Liver (tissue), 9 donors: ENCODE results near the gene SALL3. TPM values are rescaled to one million over a fixed set of nuclear protein-coding genes. Genes with fewer than 3 reads are reported as not detected.

ENCODE experiments used
- DNase-seq: peaks from one replicate; pipeline ENCODE4 v3.0.0-alpha.2; 2017; ENCODE audit warnings: low spot score
- H3K27ac ChIP-seq, 2 donors: one replicate each; pipeline ENCODE4 v1.7.0; 2013; ENCODE audit warnings: inconsistent platforms in 2 of 2, low read length in 2 of 2, control low read depth in 1 of 2, low read depth in 1 of 2, mild to moderate bottlenecking in 1 of 2
- H3K27me3 ChIP-seq, 4 donors: one replicate each; pipeline versions ENCODE4 v1.6.1 to v1.7.0; 2013; ENCODE audit warnings: low read length in 3 of 4, inconsistent platforms in 1 of 4, mild to moderate bottlenecking in 1 of 4, moderate library complexity in 1 of 4; ENCODE audit not compliant: control insufficient read depth in 4 of 4, insufficient read depth in 4 of 4
- H3K36me3 ChIP-seq, 4 donors: one replicate each; pipeline versions ENCODE4 v1.6.1 to v1.7.0; 2013; ENCODE audit warnings: low read length in 3 of 4, mild to moderate bottlenecking in 3 of 4, low read depth in 1 of 4, moderate library complexity in 1 of 4; ENCODE audit not compliant: control insufficient read depth in 4 of 4, insufficient read depth in 3 of 4
- H3K4me1 ChIP-seq, 4 donors: one replicate each; pipeline versions ENCODE4 v1.6.1 to v1.7.0; 2013; ENCODE audit warnings: low read length in 3 of 4, mild to moderate bottlenecking in 3 of 4, moderate library complexity in 1 of 4; ENCODE audit not compliant: control insufficient read depth in 4 of 4, insufficient read depth in 4 of 4
- H3K4me3 ChIP-seq, 3 donors: one replicate each; pipeline versions ENCODE4 v1.6.1 to v1.7.0; 2013; ENCODE audit warnings: low read length in 3 of 3, control low read depth in 1 of 3, low read depth in 1 of 3, mild to moderate bottlenecking in 1 of 3
- H3K9ac ChIP-seq, 2 donors: one replicate each; pipeline ENCODE4 v1.7.0; 2013; ENCODE audit warnings: low read length in 2 of 2, mild to moderate bottlenecking in 2 of 2, moderate library complexity in 2 of 2, control low read depth in 1 of 2, low read depth in 1 of 2
- H3K9me3 ChIP-seq, 4 donors: one replicate each; pipeline versions ENCODE4 v1.6.1 to v1.7.0; 2013; ENCODE audit warnings: low read length in 3 of 4; ENCODE audit not compliant: control insufficient read depth in 4 of 4
- EGR1 ChIP-seq, 2 donors: IDR thresholded peaks; 2 replicates each; pipeline ENCODE4 v1.6.1; 2016 to 2018; ENCODE audit warnings: antibody characterized with exemption in 2 of 2, low read depth in 2 of 2
- FOXA1 ChIP-seq: IDR thresholded peaks from 2 replicates; pipeline ENCODE4 v1.6.1; 2016; ENCODE audit warnings: antibody characterized with exemption
- FOXA2 ChIP-seq: IDR thresholded peaks from 2 replicates; pipeline ENCODE4 v1.6.1; 2016; ENCODE audit warnings: antibody characterized with exemption
- GABPA ChIP-seq, 2 donors: IDR thresholded peaks in 1 of 2; conservative IDR thresholded peaks in 1 of 2; 2 replicates each; pipeline ENCODE4 v1.6.1; 2016; ENCODE audit warnings: antibody characterized with exemption in 2 of 2, mild to moderate bottlenecking in 1 of 2, moderate library complexity in 1 of 2
- HNF4A ChIP-seq, 2 donors: conservative IDR thresholded peaks; 2 replicates each; pipeline ENCODE4 v1.6.1; 2016; ENCODE audit warnings: antibody characterized with exemption in 2 of 2, mild to moderate bottlenecking in 2 of 2
- JUND ChIP-seq, 2 donors: IDR thresholded peaks; 2 replicates each; pipeline ENCODE4 v1.6.1; 2016; ENCODE audit warnings: antibody characterized with exemption in 2 of 2
- NR2F2 ChIP-seq: IDR thresholded peaks from 2 replicates; pipeline ENCODE4 v1.6.1; 2016; ENCODE audit warnings: antibody characterized with exemption
- RAD21 ChIP-seq, 2 donors: IDR thresholded peaks; 2 replicates each; pipeline ENCODE4 v1.6.1; 2016; ENCODE audit warnings: antibody characterized with exemption in 2 of 2, mild to moderate bottlenecking in 2 of 2
- RXRA ChIP-seq, 2 donors: IDR thresholded peaks; 2 replicates each; pipeline ENCODE4 v1.6.1; 2017 to 2018; ENCODE audit warnings: antibody characterized with exemption in 2 of 2, mild to moderate bottlenecking in 1 of 2
- SP1 ChIP-seq: IDR thresholded peaks from 2 replicates; pipeline ENCODE4 v1.6.1; 2018; ENCODE audit warnings: antibody characterized with exemption, mild to moderate bottlenecking
- TAF1 ChIP-seq: conservative IDR thresholded peaks from 2 replicates; pipeline ENCODE4 v1.6.1; 2016; ENCODE audit warnings: antibody characterized with exemption, mild to moderate bottlenecking
- WGBS: extraction: QIAGEN DNeasy Blood & Tissue Kit; methylation state at CpG from one replicate; pipeline ENCODE4 v1.1.7; 2013; 5-methylcytosine and 5-hydroxymethylcytosine counted together
- polyA plus RNA-seq, 2 donors: library from polyadenylated mRNA; stranded (reverse) in 1 of 2; unstranded in 1 of 2; fragments of 200-250 nt in 1 of 2; fragments of >200 nt in 1 of 2; fragmentation: Nextera tagmentation in 1 of 2; extraction: Ambion mirVana in 1 of 2; gene quantifications; one replicate each; pipeline versions ENCODE4 v1.2.1 to v1.2.3, GENCODE V29; 2013 to 2015
- total RNA-seq, 2 donors: library from RNA; depleted of rRNA; stranded (reverse); fragments of >200 nt; gene quantifications; one replicate each; pipeline ENCODE4 v1.2.3, GENCODE V29; 2014
- TF ChIP-seq, protein P1 (sequence below): IDR thresholded peaks from 2 replicates; pipeline ENCODE4 v1.6.1; 2016; ENCODE audit warnings: antibody characterized with exemption, mild to moderate bottlenecking
- TF ChIP-seq, protein P2 (sequence below): IDR thresholded peaks from 2 replicates; pipeline ENCODE4 v1.6.1; 2016; ENCODE audit warnings: antibody characterized with exemption
- TF ChIP-seq, protein P3 (sequence below): IDR thresholded peaks from 2 replicates; pipeline ENCODE4 v1.6.1; 2016; ENCODE audit warnings: antibody characterized with exemption
- TF ChIP-seq, protein P4 (sequence below): IDR thresholded peaks from 2 replicates; pipeline ENCODE4 v1.6.1; 2016; ENCODE audit warnings: antibody characterized with exemption
- TF ChIP-seq, protein P5 (sequence below): fragments of 150-350 bp; IDR thresholded peaks from 2 replicates; pipeline ENCODE4 v1.5.1; 2017; ENCODE audit warnings: improper control_type of control experiment, low read depth, low read length; ENCODE audit not compliant: missing input control
- donor health status: healthy.
- donor health status: healthy.
- donor health status: healthy.
- donor health status: healthy.
- donor health status: healthy.

SALL3 gene
- total and polyA plus RNA-seq, 4 donors, result not detected

DNA sequence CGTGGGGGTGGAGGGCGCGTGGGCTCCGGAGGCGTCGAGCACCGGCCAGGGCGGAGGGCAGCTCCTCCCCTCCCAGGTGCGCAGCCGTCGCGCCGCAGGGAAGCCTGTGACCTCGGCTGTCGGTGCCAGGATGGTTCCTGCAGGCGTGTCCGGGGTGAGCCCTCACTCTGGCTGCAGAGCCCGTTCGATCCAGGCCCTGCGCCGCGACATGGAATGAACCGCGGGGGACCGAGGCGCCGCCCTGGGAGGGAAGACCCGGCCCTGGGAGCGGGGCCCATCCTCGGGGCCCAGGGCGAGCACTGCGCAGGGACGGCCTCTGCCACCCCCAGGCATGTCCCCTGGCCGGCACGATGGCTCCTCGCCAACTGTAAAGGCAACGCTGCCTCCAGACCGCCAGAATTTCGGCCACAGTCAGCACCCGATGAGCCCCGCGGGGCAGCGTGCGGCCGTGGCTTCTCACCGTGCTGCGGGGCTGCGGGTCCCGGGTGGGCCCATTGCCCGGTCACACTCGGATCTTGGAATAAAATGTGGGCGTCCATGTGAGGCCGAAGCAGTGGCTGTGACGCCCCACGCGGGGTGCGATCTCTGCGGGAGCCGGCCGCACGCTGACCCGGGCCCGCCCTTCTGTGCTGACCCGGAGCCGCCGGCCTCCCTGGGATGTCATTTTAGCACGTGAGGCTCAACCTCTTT lies 26.6 kb downstream of the SALL3 start:
- DNase-seq, result no peak
- TF ChIP-seq RXRA (IDR thresholded peaks at IDR 0.05), result no peak
- TF ChIP-seq, protein P1, sequence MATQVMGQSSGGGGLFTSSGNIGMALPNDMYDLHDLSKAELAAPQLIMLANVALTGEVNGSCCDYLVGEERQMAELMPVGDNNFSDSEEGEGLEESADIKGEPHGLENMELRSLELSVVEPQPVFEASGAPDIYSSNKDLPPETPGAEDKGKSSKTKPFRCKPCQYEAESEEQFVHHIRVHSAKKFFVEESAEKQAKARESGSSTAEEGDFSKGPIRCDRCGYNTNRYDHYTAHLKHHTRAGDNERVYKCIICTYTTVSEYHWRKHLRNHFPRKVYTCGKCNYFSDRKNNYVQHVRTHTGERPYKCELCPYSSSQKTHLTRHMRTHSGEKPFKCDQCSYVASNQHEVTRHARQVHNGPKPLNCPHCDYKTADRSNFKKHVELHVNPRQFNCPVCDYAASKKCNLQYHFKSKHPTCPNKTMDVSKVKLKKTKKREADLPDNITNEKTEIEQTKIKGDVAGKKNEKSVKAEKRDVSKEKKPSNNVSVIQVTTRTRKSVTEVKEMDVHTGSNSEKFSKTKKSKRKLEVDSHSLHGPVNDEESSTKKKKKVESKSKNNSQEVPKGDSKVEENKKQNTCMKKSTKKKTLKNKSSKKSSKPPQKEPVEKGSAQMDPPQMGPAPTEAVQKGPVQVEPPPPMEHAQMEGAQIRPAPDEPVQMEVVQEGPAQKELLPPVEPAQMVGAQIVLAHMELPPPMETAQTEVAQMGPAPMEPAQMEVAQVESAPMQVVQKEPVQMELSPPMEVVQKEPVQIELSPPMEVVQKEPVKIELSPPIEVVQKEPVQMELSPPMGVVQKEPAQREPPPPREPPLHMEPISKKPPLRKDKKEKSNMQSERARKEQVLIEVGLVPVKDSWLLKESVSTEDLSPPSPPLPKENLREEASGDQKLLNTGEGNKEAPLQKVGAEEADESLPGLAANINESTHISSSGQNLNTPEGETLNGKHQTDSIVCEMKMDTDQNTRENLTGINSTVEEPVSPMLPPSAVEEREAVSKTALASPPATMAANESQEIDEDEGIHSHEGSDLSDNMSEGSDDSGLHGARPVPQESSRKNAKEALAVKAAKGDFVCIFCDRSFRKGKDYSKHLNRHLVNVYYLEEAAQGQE, result no peak
- no peak for TF ChIP-seq FOXA2
- TF ChIP-seq, protein P2, sequence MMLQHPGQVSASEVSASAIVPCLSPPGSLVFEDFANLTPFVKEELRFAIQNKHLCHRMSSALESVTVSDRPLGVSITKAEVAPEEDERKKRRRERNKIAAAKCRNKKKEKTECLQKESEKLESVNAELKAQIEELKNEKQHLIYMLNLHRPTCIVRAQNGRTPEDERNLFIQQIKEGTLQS, result no peak
- no peak for TF ChIP-seq SP1
- no peaks in the 10 kb centered on the region for H3K36me3 ChIP-seq

DNA sequence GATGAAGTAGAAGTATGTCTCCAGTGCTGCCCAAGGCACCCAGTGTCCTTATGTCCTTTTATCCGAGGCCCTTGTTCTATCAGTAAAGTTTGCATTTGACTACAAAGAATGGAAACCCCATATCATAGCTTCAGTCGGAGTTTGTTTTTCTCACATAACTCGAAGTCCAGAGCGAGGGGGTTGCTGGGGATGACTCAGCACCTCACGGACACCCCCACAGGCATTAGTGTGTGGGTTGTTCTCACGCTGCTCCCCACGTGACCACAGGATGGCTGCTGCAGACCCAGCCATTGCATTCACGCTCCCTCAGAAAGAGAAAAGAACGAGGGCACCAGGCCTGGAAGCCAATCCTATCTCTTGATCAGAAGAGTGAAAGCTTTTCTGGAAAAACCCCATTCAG lies 27.8 kb downstream of the SALL3 start:
- H3K4me1 ChIP-seq, result no peaks in the 10 kb centered on the region
- H3K4me3 ChIP-seq, result no peak overlapping the region
- 87% methylated on average over 9 of the region's 9 CpGs for WGBS
- H3K27ac ChIP-seq, result no peak overlapping the region
- peaks cover 0 to 5% (median 0%) of the 10 kb centered on the region in 4 donors for H3K9me3 ChIP-seq
- H3K9ac ChIP-seq, result no peak overlapping the region
- DNase-seq, result no peak
- no peaks in the 10 kb centered on the region for H3K27me3 ChIP-seq
- TF ChIP-seq, protein P3, sequence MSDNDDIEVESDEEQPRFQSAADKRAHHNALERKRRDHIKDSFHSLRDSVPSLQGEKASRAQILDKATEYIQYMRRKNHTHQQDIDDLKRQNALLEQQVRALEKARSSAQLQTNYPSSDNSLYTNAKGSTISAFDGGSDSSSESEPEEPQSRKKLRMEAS, result no peak
- TF ChIP-seq, protein P4, sequence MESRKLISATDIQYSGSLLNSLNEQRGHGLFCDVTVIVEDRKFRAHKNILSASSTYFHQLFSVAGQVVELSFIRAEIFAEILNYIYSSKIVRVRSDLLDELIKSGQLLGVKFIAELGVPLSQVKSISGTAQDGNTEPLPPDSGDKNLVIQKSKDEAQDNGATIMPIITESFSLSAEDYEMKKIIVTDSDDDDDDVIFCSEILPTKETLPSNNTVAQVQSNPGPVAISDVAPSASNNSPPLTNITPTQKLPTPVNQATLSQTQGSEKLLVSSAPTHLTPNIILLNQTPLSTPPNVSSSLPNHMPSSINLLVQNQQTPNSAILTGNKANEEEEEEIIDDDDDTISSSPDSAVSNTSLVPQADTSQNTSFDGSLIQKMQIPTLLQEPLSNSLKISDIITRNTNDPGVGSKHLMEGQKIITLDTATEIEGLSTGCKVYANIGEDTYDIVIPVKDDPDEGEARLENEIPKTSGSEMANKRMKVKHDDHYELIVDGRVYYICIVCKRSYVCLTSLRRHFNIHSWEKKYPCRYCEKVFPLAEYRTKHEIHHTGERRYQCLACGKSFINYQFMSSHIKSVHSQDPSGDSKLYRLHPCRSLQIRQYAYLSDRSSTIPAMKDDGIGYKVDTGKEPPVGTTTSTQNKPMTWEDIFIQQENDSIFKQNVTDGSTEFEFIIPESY, result no peak
- TF ChIP-seq FOXA1 (no peak), TAF1 (no peak), RXRA (IDR thresholded peaks at IDR 0.05) (no peak), RAD21 (IDR thresholded peaks at IDR 0.05) (no peak), NR2F2 (no peak), EGR1 (IDR thresholded peaks at IDR 0.05; ENCODE audit: low read depth in 2 of 2) (no peak), JUND (IDR thresholded peaks at IDR 0.05) (no peak), GABPA (IDR thresholded peaks at IDR 0.05 in 1 of 2, conservative IDR thresholded peaks at IDR 0.05 in 1 of 2) (no peak), FOXA2 (no peak), HNF4A (conservative IDR thresholded peaks at IDR 0.05) (no peak)
- TF ChIP-seq, protein P5, sequence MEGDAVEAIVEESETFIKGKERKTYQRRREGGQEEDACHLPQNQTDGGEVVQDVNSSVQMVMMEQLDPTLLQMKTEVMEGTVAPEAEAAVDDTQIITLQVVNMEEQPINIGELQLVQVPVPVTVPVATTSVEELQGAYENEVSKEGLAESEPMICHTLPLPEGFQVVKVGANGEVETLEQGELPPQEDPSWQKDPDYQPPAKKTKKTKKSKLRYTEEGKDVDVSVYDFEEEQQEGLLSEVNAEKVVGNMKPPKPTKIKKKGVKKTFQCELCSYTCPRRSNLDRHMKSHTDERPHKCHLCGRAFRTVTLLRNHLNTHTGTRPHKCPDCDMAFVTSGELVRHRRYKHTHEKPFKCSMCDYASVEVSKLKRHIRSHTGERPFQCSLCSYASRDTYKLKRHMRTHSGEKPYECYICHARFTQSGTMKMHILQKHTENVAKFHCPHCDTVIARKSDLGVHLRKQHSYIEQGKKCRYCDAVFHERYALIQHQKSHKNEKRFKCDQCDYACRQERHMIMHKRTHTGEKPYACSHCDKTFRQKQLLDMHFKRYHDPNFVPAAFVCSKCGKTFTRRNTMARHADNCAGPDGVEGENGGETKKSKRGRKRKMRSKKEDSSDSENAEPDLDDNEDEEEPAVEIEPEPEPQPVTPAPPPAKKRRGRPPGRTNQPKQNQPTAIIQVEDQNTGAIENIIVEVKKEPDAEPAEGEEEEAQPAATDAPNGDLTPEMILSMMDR, result no peak
- no peaks in the 10 kb centered on the region for H3K36me3 ChIP-seq

More for the DNA sequence above, 26.6 kb downstream of the SALL3 start:
- no peaks in the 10 kb centered on the region for H3K4me1 ChIP-seq
- H3K9ac ChIP-seq, result no peak overlapping the region
- H3K9me3 ChIP-seq, result peaks cover 0 to 5% (median 0%) of the 10 kb centered on the region in 4 donors
- no peaks in the 10 kb centered on the region for H3K27me3 ChIP-seq
- H3K4me3 ChIP-seq, result no peak overlapping the region
- 80% methylated on average over 67 of the region's 67 CpGs for WGBS
- H3K27ac ChIP-seq, result no peak overlapping the region
